AG04449 (cell line): ENCODE data around the gene ADGRL3.

Experiments
- CTCF ChIA-PET: fragments of 350-600 bp; formaldehyde crosslinking; extraction: SDS; loops from one replicate; lab custom pipeline; 2021; ENCODE audit warnings: antibody characterized with exemption; lab: Yijun Ruan, JAX
- POLR2A ChIA-PET: fragments of 400-600, 350-600 bp; formaldehyde crosslinking; extraction: SDS; loops from one replicate; lab custom pipeline; 2020; ENCODE audit warnings: antibody characterized with exemption, inconsistent platforms; lab: Yijun Ruan, JAX
- DNase-seq: peaks from one replicate; pipeline ENCODE4 v3.0.0-alpha.2; 2010; ENCODE audit warnings: low read depth, low spot score
- H3K4me3 ChIP-seq: 2 replicates; pipeline ENCODE4 v1.5.1; 2011; ENCODE audit warnings: low read depth, mild to moderate bottlenecking, control low read depth, low read length
- CTCF ChIP-seq: IDR thresholded peaks from one replicate; pipeline ENCODE4 v1.5.1; 2011; ENCODE audit warnings: mild to moderate bottlenecking, moderate library complexity, low read length, control low read depth, inconsistent platforms; ENCODE audit not compliant: insufficient read depth; ENCODE audit errors: missing control alignments

The ADGRL3 gene

DNA sequence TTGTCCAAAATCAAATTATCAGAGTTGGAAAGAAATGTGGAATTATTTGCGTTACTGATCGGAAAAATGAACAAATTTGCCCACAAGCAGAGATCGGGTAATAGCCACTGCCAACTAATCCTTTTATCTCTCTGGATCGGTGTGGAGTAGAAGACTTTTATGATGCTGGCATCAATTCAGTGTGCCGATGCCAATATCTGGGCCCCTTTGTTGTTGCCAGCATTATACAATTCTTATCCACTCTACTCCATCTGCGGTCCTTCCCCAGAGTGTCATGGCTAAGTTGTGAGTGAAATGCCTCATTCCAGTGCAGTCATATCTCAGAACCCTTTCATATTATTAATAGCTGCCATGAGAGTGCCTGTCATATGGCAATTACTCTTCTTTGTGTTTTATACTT is 660.2 kb downstream of the ADGRL3 start:
- CTCF ChIA-PET = no interaction called here
- no peak overlapping the region for H3K4me3 ChIP-seq
- POLR2A ChIA-PET = no interaction called here
- DNase-seq = no peak
- no peak for TF ChIP-seq CTCF

DNA sequence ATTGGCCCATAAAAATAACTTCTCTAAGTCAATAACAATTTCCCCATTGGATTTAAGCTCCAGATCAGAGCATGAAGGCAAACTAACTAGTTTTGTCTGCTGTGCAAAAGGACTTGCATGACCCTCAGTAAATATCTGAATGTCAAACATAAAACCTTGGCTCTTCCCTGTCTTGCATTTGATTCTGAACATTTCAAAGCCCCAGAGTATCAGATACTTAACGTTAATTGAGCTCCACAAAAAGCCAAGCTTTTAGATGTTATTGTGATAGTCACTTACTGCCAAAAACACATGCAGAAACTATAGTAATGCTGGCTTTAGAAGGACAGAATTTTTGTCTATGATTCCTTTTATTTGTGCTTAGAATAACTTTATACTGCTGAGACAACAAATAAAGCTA is 664.2 kb downstream of the ADGRL3 start:
- DNase-seq = no peak
- ChIA-PET POLR2A (no interaction called here), CTCF (no interaction called here)
- H3K4me3 ChIP-seq = no peak overlapping the region
- no peak for TF ChIP-seq CTCF

DNA sequence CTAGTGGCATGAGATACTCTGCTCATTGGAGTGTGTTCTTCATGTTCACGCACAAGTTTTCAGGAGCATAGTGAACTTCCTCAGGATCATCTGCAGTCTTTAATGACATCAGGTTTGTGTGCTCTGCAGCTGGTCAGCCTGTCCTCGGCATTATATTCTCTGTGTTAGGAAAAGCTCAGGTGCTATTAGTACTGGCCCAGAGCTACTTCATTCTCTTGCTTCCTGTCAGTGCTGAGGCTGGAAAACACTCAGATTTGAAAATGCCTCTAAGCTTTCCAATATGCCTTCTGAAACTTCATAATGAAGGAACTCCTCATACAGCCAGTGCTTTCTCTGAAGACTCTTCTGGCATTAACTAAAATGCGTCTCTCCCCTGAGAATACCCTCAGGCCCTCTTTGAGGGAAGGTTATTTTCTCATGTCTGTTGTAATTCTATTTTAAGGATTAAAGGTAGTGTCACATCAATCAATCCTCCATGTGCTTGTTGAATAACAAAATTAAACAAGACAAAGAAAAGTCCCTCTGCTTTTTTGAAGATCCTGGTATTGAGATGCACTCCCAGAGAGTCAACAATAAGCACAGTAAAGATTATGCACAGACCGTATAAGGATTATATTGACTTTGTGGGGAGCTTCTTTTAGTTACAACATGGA is 666.4 kb downstream of the ADGRL3 start:
- CTCF ChIA-PET = no interaction called here
- POLR2A ChIA-PET = no interaction called here
- no peak for TF ChIP-seq CTCF
- no peak for DNase-seq
- no peak overlapping the region for H3K4me3 ChIP-seq

DNA sequence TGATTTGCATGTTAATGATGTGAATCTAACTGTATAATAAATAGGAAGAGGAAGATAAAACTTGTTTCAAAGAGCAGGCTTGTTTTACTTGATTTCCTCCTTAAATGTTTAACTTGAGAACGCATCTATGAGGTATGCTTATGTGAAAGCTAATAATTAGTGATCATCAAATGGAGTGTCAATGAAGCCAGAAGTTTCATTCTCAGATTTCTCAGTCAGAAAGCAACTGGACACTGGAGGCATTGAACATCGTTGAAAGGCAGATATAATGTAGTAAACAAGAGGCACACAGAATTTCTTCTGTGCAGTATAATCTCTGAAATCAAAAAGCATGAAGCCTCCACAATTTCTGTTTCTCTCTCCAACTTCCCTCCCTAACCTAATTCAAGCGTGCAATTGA is 672.9 kb downstream of the ADGRL3 start:
- CTCF ChIA-PET = no interaction called here
- H3K4me3 ChIP-seq = no peak overlapping the region
- POLR2A ChIA-PET = no interaction called here
- TF ChIP-seq CTCF = no peak
- DNase-seq = no peak

- CTCF ChIA-PET = no interaction called here
These were observed 677.1 kb downstream of the ADGRL3 start for GRCh38 chr4:61877266-61877665.

GRCh38 chr4:61877893-61878292 is 677.8 kb downstream of the ADGRL3 start:
- no peak overlapping the region for H3K4me3 ChIP-seq
- CTCF ChIA-PET = no interaction called here
- no peak for DNase-seq
- POLR2A ChIA-PET = no interaction called here
- TF ChIP-seq CTCF = no peak

More at GRCh38 chr4:61877266-61877665, 677.1 kb downstream of the ADGRL3 start:
- no peak for TF ChIP-seq CTCF
- POLR2A ChIA-PET = no interaction called here
- no peak for DNase-seq
- H3K4me3 ChIP-seq = no peak overlapping the region
